Measurements from ENCODE around the gene ZNF189.

The ZNF189 gene

DNA sequence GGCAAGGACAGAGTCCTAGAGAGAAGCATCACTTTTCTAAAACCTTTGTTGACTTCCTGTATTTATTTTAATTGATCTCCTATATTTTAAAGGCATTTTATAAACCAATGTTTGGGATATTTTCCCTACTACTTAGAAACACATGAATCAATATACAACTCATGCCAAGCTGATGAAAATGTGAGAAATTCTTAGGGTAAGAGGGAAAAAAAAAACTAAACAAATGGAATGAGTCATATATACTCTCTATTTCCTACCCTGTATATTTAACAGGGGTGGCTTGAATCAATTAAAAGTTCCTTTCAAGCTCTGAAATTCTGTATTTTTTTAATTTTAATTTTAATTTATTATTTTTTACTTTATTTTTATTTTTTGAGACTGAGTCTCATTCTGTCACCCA lies 33.5 kb upstream of the ZNF189 start:
- Histone ChIP-seq H3K9ac (ENCODE audit: low read length) (no peak overlapping the region), H3K27me3 (ENCODE audit: control insufficient read depth, insufficient read depth, low read length) (no peaks in the 10 kb centered on the region), H3K27ac (ENCODE audit: low read depth, low read length) (no peak overlapping the region), H3K4me1 (ENCODE audit: control insufficient read depth, insufficient read depth, low read length) (no peaks in the 10 kb centered on the region), H3K9me3 (ENCODE audit: control insufficient read depth, insufficient read depth, low read depth, low read length) (no peaks in the 10 kb centered on the region), H3K4me3 (ENCODE audit: low read depth, low read length) (no peak overlapping the region), H3K36me3 (ENCODE audit: control insufficient read depth, insufficient read depth, low read length) (no peaks in the 10 kb centered on the region)

DNA sequence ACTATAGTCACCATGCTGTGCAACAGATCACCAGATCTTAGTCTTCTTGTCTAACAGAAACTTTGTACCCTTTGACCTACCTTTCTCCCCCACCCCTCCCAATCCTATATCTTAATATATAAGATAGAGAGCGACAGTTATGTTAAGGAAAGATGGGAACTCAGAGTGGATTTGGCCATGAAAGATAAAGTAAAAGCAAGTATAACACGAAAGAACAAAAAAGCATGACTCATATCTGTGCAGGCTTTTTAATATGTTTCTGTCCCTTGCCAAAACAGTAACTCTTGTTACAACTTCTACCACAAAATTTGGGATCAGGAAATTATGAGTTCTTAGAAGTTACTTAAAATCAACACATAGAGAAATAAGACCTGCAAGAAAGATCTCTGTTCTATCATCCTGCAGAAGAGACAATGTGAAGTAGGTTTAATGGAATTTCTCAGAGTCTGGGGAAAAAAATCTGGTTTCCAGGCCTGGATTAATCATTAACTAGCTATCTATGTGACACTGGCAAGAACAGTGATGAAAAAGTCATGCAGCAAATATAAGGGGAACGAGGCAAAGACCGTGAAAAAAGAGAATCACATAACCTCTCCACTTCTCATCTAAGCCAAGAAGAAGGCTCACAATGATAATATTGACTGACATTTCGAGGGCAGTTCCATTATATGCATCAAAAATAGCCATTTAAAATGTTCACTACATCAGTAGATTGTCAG lies 32.5 kb upstream of the ZNF189 start:
- Histone ChIP-seq H3K27me3 (ENCODE audit: control insufficient read depth, insufficient read depth, low read length) (no peaks in the 10 kb centered on the region), H3K27ac (ENCODE audit: low read depth, low read length) (no peak overlapping the region), H3K9me3 (ENCODE audit: control insufficient read depth, insufficient read depth, low read depth, low read length) (no peaks in the 10 kb centered on the region), H3K36me3 (ENCODE audit: control insufficient read depth, insufficient read depth, low read length) (no peaks in the 10 kb centered on the region), H3K9ac (ENCODE audit: low read length) (no peak overlapping the region), H3K4me3 (ENCODE audit: low read depth, low read length) (no peak overlapping the region), H3K4me1 (ENCODE audit: control insufficient read depth, insufficient read depth, low read length) (no peaks in the 10 kb centered on the region)

DNA sequence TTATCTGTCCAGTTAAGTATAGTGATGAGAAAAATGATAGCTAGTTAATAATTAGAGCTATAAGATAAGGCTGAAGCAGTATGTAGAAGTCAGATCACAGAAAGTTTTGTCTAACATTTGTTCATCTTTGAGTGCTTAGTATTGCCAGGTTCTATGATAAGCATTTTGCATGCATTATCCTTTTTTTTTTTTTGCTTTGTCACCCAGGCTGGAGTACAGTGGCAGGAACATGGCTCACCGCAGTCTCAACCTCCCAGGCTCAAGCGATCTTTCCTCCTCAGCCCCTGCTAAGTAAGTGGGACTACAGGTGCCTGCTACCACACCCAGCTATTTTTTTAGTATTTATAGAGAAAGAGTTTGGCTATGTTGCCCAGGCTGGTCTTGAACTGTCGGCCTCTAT lies 31.3 kb upstream of the ZNF189 start:
- no peaks in the 10 kb centered on the region for H3K9me3 ChIP-seq (ENCODE audit: control insufficient read depth, insufficient read depth, low read depth, low read length)
- no peaks in the 10 kb centered on the region for H3K4me1 ChIP-seq (ENCODE audit: control insufficient read depth, insufficient read depth, low read length)
- H3K27ac ChIP-seq (ENCODE audit: low read depth, low read length): no peak overlapping the region
- no peaks in the 10 kb centered on the region for H3K27me3 ChIP-seq (ENCODE audit: control insufficient read depth, insufficient read depth, low read length)
- no peak overlapping the region for H3K9ac ChIP-seq (ENCODE audit: low read length)
- no peak overlapping the region for H3K4me3 ChIP-seq (ENCODE audit: low read depth, low read length)
- no peaks in the 10 kb centered on the region for H3K36me3 ChIP-seq (ENCODE audit: control insufficient read depth, insufficient read depth, low read length)

DNA sequence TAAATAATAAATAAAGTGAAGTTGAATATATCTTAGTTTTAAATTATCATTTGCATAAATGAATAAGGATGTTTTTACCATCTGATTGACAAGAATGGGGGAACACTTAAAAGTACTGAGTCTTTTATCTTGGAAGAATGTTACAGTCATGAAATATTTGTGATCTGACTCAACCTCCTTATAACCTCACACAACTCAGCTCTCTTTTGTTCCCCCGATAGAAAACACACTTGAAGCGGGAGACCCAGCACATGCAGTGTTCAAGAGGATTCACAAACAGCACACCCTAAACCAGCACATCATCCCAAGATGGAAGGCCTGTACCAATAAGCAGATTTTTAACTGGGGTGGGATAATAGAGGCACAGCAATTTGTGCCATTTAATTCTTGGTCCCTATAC lies 29.4 kb upstream of the ZNF189 start:
- Histone ChIP-seq H3K9me3 (ENCODE audit: control insufficient read depth, insufficient read depth, low read depth, low read length) (no peaks in the 10 kb centered on the region), H3K27me3 (ENCODE audit: control insufficient read depth, insufficient read depth, low read length) (no peaks in the 10 kb centered on the region), H3K36me3 (ENCODE audit: control insufficient read depth, insufficient read depth, low read length) (no peaks in the 10 kb centered on the region), H3K4me3 (ENCODE audit: low read depth, low read length) (no peak overlapping the region), H3K4me1 (ENCODE audit: control insufficient read depth, insufficient read depth, low read length) (no peaks in the 10 kb centered on the region), H3K9ac (ENCODE audit: low read length) (no peak overlapping the region), H3K27ac (ENCODE audit: low read depth, low read length) (no peak overlapping the region)

DNA sequence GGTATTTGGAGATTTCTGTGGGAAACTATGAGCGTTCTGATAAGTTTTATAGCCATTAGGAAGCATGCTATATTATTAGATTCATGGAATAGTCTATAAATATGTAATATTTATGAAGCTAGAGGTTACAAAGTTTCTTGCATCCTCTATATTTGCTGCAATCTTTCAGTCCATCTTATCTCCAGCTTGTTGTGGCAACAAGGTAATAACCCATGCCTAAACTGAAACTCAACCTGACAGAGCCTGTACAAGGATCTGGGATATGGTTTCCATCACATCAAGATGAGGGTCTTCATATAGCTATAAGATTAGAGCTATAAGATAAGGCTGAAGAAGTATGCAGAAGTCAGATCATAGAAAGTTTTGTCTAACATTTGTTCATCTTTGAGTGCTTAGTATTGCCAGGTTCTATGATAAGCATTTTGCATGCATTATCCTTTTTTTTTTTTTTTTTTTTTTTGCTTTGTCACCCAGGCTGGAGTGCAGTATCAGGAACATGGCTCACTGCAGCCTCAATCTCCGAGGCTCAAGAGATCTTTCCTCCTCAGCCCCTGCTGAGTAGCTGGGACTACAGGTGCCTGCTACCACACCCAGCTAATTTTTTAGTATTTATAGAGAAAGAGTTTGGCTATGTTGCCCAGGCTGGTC lies 28.6 kb upstream of the ZNF189 start:
- H3K27ac ChIP-seq (ENCODE audit: low read depth, low read length): no peak overlapping the region
- H3K4me1 ChIP-seq (ENCODE audit: control insufficient read depth, insufficient read depth, low read length): no peaks in the 10 kb centered on the region
- no peaks in the 10 kb centered on the region for H3K27me3 ChIP-seq (ENCODE audit: control insufficient read depth, insufficient read depth, low read length)
- H3K36me3 ChIP-seq (ENCODE audit: control insufficient read depth, insufficient read depth, low read length): no peaks in the 10 kb centered on the region
- no peak overlapping the region for H3K9ac ChIP-seq (ENCODE audit: low read length)
- no peak overlapping the region for H3K4me3 ChIP-seq (ENCODE audit: low read depth, low read length)
- H3K9me3 ChIP-seq (ENCODE audit: control insufficient read depth, insufficient read depth, low read depth, low read length): no peaks in the 10 kb centered on the region

DNA sequence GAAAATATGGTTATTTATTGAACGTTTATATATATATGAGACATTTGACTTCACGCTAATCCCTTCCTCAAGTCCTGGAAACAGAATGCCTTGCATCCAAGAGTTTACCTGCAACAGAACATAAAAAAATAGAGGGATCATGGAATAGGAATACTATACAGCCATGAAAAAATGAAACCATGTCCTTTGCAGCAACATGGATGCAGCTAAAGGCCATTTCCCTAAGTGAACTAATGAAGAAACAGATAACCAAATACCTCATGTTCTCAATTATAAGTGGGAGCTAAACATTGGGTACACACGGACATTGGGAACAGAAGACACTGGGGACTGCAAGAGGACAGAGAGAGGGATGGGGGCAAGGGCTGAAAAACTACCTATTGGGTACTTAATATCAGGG lies 26.8 kb upstream of the ZNF189 start:
- no peaks in the 10 kb centered on the region for H3K27me3 ChIP-seq (ENCODE audit: control insufficient read depth, insufficient read depth, low read length)
- H3K4me1 ChIP-seq (ENCODE audit: control insufficient read depth, insufficient read depth, low read length): no peaks in the 10 kb centered on the region
- H3K9ac ChIP-seq (ENCODE audit: low read length): no peak overlapping the region
- no peaks in the 10 kb centered on the region for H3K9me3 ChIP-seq (ENCODE audit: control insufficient read depth, insufficient read depth, low read depth, low read length)
- no peak overlapping the region for H3K27ac ChIP-seq (ENCODE audit: low read depth, low read length)
- no peaks in the 10 kb centered on the region for H3K36me3 ChIP-seq (ENCODE audit: control insufficient read depth, insufficient read depth, low read length)
- no peak overlapping the region for H3K4me3 ChIP-seq (ENCODE audit: low read depth, low read length)

DNA sequence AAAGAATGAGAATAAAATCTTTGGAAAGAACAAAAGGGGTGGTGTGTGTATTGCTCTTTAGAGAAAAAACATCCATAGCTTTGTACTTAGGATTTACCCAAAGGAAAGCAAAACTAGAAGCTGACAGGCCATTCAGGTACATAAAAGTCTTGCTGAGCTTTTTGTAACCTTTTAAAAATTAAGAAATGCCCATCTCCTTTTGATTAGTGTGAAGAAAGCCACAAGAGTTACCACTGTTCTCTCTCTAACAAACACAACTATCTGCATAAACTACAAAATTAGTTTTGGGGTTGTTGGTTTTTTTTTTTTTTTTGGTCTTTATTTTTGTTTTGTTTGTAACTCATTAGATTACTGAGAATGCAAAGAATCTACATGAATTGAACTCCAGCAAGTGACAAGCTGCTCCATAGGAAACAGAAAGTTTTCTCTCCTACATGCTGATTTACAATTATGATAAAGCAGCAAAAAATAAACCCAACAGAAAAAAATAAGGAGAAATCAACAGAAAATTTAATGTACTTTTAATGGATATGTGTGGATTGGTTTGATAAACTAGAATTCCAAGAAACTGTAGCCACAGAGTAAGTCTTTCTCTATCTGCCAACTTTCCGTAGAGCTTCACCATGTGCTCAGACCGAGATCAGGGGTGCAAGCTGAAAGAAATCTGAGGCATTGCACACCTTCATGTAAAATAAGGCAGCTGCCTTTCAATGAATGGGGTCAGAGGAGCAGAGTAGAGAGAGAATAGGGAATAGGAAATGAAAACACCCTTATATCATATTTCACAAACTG lies 26.1 kb upstream of the ZNF189 start:
- H3K27ac ChIP-seq (ENCODE audit: low read depth, low read length): no peak overlapping the region
- H3K4me3 ChIP-seq (ENCODE audit: low read depth, low read length): no peak overlapping the region
- no peaks in the 10 kb centered on the region for H3K27me3 ChIP-seq (ENCODE audit: control insufficient read depth, insufficient read depth, low read length)
- no peaks in the 10 kb centered on the region for H3K4me1 ChIP-seq (ENCODE audit: control insufficient read depth, insufficient read depth, low read length)
- no peak overlapping the region for H3K9ac ChIP-seq (ENCODE audit: low read length)
- no peaks in the 10 kb centered on the region for H3K9me3 ChIP-seq (ENCODE audit: control insufficient read depth, insufficient read depth, low read depth, low read length)
- H3K36me3 ChIP-seq (ENCODE audit: control insufficient read depth, insufficient read depth, low read length): no peaks in the 10 kb centered on the region

DNA sequence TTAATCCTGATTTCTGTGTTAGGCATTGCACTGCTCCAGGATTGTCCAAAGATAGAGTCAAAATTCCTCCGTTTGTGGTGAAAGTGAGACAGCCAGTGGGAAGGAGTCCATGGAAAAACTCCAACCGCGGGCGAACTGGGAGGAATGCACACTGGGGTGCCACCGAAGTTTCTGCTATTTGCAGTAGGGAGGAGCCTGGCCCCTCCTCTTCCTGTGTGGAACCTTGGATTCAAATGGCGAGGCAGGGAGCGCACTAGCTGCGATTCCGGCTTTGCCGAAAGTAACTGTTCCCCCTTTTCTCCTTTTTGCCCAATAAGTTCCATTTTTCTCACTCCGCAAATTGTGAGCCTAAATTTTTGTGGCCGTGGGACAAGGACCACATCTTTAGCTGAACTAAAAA lies 23.1 kb upstream of the ZNF189 start:
- no peaks in the 10 kb centered on the region for H3K4me1 ChIP-seq (ENCODE audit: control insufficient read depth, insufficient read depth, low read length)
- H3K27me3 ChIP-seq (ENCODE audit: control insufficient read depth, insufficient read depth, low read length): no peaks in the 10 kb centered on the region
- H3K4me3 ChIP-seq (ENCODE audit: low read depth, low read length): no peak overlapping the region
- H3K9ac ChIP-seq (ENCODE audit: low read length): no peak overlapping the region
- no peaks in the 10 kb centered on the region for H3K9me3 ChIP-seq (ENCODE audit: control insufficient read depth, insufficient read depth, low read depth, low read length)
- H3K27ac ChIP-seq (ENCODE audit: low read depth, low read length): no peak overlapping the region
- no peaks in the 10 kb centered on the region for H3K36me3 ChIP-seq (ENCODE audit: control insufficient read depth, insufficient read depth, low read length)

DNA sequence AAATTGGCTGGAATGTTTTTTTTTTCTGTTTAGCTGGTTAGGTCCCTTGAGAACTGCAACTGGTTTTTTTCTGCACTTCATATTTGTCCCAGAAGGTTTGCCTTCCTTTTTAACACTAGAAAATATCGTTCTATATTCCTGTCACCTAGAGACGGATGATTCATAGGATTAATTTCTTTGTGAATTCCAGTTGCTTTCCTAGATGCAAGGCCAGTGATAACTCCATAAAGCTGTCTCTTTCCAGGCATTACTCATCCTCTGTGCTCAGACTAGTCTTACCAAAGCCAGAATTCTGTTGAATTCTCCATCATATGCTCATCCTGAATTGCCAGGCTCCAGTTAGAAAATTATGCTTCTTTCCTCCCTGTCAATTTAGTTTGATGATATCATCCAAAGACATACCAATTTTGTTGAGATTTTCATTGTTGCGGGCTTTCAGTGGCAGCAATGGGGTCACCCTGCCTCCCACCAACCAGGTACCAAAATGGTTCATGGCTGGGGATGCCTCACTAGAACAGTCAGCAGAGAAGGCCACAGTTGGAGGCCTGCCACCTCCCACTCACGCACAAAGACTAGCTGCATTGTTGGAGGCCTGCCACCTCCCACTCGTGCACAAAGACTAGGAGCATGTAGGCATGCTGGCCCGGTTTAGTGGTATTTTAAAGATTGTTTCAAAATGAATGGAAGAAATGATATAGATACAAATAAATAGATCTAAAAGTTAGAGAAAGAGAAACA lies 22.4 kb upstream of the ZNF189 start:
- Histone ChIP-seq H3K36me3 (ENCODE audit: control insufficient read depth, insufficient read depth, low read length) (no peaks in the 10 kb centered on the region), H3K27me3 (ENCODE audit: control insufficient read depth, insufficient read depth, low read length) (no peaks in the 10 kb centered on the region), H3K9ac (ENCODE audit: low read length) (no peak overlapping the region), H3K27ac (ENCODE audit: low read depth, low read length) (no peak overlapping the region), H3K9me3 (ENCODE audit: control insufficient read depth, insufficient read depth, low read depth, low read length) (no peaks in the 10 kb centered on the region), H3K4me1 (ENCODE audit: control insufficient read depth, insufficient read depth, low read length) (no peaks in the 10 kb centered on the region), H3K4me3 (ENCODE audit: low read depth, low read length) (no peak overlapping the region)

DNA sequence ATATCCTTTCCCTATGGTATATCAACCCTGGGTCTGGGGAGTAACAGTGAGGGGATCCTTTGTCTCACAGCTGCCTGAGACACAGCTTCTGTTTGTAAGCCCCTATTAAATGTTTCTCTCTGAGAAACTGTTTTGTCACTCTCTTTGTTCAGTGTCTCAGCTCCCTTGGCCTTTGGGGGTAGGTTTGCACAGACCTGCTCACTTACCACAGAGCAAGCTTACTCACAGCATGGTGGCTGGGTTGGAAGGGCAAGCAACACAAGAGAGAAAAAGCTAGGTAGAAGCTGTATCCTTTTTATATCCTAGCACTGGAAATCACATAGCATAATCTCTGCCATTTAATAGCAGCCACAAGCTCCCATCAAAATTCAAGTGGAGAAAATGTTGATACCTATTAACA lies 18.4 kb upstream of the ZNF189 start:
- H3K27ac ChIP-seq (ENCODE audit: low read depth, low read length): no peak overlapping the region
- no peaks in the 10 kb centered on the region for H3K27me3 ChIP-seq (ENCODE audit: control insufficient read depth, insufficient read depth, low read length)
- peaks cover 11% of the 10 kb centered on the region for H3K9me3 ChIP-seq (ENCODE audit: control insufficient read depth, insufficient read depth, low read depth, low read length)
- H3K9ac ChIP-seq (ENCODE audit: low read length): no peak overlapping the region
- H3K4me1 ChIP-seq (ENCODE audit: control insufficient read depth, insufficient read depth, low read length): no peaks in the 10 kb centered on the region; the same call in 1 of the 2 replicates
- 0 out of 2 replicates have a peak, but pooled peaks cover under 1% of the 10 kb centered on the region for H3K36me3 ChIP-seq (ENCODE audit: control insufficient read depth, insufficient read depth, low read length)
- no peak overlapping the region for H3K4me3 ChIP-seq (ENCODE audit: low read depth, low read length)

Data from HUES6 (cell line).